Tibial nerve (tissue), 3 donors: ENCODE measurements around the gene TTC24.

Experiments
- POLR2A ChIP-seq, 2 donors: fragments of 450-650 bp; IDR thresholded peaks; one replicate each; pipeline ENCODE4 v1.6.1; 2017; ENCODE audit warnings: antibody characterized with exemption in 2 of 2, mild to moderate bottlenecking in 2 of 2, moderate library complexity in 2 of 2
- TF ChIP-seq, protein P1 (sequence below), 5 experiments: fragments of 200-600 bp in 3 of 5; fragments of 450-650 bp in 2 of 5; sonication (generic) in 3 of 5; IDR thresholded peaks; one replicate each; pipeline ENCODE4 v1.5.1; 2016 to 2019; ENCODE audit warnings: antibody characterized with exemption in 5 of 5, mild to moderate bottlenecking in 3 of 5, moderate library complexity in 2 of 5

DNA sequence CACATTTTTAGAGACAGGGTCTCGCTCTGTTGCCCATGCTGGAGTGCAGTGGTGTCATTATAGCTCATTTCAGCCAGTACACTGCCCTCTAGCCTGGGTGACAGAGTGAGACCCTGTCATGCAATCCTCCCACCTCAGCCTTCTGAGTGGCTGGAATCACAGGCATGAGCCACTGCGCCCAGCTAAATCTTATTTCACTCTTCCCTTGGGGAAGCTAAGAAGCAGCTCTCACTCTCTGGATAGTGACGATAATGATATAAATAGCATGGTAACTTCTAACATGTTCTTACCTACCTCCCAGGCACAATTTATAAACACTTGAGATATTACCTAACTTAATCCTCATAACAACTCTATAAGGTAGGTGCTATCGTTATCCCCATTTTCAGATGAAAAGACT is 32.1 kb upstream of the TTC24 start:
- no peak for TF ChIP-seq POLR2A (IDR thresholded peaks at IDR 0.05)
- TF ChIP-seq, protein P1, sequence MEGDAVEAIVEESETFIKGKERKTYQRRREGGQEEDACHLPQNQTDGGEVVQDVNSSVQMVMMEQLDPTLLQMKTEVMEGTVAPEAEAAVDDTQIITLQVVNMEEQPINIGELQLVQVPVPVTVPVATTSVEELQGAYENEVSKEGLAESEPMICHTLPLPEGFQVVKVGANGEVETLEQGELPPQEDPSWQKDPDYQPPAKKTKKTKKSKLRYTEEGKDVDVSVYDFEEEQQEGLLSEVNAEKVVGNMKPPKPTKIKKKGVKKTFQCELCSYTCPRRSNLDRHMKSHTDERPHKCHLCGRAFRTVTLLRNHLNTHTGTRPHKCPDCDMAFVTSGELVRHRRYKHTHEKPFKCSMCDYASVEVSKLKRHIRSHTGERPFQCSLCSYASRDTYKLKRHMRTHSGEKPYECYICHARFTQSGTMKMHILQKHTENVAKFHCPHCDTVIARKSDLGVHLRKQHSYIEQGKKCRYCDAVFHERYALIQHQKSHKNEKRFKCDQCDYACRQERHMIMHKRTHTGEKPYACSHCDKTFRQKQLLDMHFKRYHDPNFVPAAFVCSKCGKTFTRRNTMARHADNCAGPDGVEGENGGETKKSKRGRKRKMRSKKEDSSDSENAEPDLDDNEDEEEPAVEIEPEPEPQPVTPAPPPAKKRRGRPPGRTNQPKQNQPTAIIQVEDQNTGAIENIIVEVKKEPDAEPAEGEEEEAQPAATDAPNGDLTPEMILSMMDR (IDR thresholded peaks at IDR 0.05) = no peak
